Activated CD4-positive, alpha-beta T cell treated with anti-CD3 and anti-CD28 coated beads, Interleukin-2, amount 50 U/mL, for 4 hours (primary cell): ENCODE measurements around the gene JPH2.
A peak's percentile ranks its signal among the peaks of the same experiment; 100 is the strongest.
"Not testable (repeated sequence)": the region's sequence is repeated elsewhere in the genome, so short reads cannot be mapped to it uniquely, and the experiment has no call there.

ENCODE experiments used
- DNase-seq, 2 experiments: peaks; one replicate each; pipeline ENCODE4 v3.0.0-alpha.2; 2020

The JPH2 gene

DNA sequence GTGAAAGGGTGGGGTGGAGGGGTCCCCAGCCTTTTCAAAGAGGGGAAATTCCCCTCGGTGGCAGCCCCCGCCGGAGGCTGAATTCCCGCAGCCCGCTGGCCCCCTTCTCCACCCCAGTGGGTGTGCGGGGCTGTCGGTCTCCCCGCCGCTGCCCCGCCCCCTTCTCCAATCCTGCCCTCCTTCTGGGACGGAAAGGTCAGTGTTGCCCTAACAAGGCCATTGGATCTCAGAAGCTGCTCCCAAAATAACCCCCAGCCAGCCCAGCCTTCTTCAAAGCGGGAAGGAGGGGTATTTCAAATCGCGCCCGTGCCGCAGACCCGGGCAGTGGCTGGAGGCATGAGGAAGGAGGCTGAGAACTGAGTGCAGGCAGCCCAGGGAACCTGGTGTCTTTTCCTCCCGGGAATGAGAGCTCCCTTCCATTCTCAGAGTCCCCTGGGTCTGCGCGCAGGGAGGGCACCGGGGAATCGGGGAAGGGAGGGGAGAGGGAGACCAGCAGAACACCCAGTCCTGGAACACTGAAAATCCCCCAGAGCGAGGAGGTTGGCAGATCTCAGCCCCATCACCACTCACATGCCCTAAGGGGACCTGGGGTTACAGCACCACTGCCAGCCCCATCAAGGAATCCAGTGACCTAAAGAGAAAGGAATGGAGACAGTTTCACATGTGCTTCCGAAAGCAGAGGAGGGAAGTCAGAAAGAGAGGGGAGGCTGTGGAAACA lies at the start of gene JPH2:
Gene JPH2, minus strand, starts transcription at position 135 of the 718 bp plus-strand sequence. CDS start 483 bp downstream, outside the sequence.
- no peak for DNase-seq

GRCh38 chr20:44235702-44236101 lies 48.7 kb upstream of the JPH2 start:
- no peak for DNase-seq

GRCh38 chr20:44234566-44235317 lies 47.8 kb upstream of the JPH2 start:
- no peak for DNase-seq

DNA sequence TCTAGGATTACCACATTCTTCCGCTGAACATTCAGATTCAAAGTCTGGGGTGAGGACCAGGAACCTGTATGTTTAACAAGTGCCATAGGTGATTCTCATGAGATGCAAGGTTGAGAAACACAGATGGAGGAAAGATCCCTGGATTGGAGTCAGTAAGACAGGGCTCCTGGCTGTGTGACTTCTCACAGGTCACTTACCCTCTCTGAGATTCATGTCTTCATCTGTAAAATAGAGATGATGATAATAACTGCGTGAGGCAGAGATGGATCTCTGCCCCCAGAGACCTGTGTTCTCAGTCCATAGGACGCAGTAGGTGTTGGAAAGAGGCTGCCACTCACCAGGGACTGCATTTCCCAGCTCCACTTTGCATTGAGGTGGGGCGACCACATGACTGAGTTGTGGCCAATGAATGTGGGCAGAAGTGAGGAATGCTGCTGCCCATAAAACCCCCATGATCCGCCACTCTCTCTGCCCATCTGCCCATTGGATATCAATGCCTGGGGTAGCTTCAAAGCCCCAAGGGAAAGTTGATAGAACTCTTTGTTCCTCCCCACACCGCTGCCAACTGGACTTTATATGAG lies 46.5 kb upstream of the JPH2 start:
- DNase-seq: no peak

GRCh38 chr20:44232469-44232856 lies 45.5 kb upstream of the JPH2 start:
- not testable (repeated sequence) for DNase-seq

GRCh38 chr20:44231713-44232468 lies 44.9 kb upstream of the JPH2 start:
- no peak for DNase-seq

DNA sequence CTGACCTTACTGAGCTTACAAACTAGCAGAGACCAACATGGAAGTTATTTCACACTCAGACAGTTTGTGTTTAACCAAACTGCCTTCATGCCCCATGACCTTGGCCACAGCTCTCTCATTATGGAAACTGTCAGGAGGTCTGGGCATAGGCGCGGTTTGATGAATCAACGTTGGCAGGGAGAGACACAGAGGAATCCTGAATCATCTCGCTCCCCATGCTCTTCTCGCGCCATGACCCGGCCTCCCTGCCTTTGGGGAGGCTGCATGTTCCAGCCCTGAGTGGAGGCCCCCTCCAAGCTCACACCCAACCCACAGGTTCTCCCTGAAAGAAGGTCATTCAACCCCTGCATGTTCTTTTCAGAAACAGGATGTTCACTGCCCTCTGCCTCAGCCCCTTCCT lies 44.2 kb upstream of the JPH2 start:
- no peak for DNase-seq

- DNase-seq: no peak
Observed at GRCh38 chr20:44228465-44229258, 41.7 kb upstream of the JPH2 start.

GRCh38 chr20:44224637-44225036 lies 37.6 kb upstream of the JPH2 start:
- DNase-seq: no peak

GRCh38 chr20:44223721-44224120 lies 36.7 kb upstream of the JPH2 start:
- DNase-seq: no peak

DNA sequence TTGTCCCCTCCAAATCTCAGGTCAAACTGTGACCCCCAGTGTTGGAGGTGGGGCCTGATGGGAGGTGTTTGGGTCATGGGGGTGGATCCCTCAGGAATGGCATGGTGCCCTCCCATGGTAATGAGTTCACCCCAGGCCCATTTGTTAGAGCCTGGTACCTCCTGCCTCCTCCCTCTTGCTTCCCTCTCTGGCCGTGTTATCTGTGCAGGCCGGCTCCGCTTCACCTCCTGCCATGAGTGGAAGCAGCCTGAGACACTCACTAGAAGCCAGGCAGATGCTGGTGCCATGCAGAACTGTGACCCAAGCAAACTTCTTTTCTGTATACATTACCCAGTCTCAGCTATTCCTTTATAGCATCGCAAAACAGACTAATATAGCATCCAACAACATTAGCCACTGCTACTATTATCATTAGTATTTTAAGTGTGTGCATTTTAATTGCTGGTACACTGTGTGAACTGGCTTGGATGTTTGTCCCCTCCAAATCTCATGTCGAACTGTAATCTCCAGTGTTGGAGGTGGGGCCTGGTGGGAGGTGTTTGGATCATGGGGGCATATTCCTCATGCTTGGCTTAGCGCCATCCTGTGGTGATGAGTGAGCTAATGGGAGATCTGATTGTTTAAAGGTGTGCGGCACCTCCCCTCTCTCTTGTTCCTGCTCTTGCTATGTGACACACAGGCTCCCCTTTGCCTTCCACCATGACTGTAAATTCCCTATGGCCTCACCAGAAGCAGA lies 35.8 kb upstream of the JPH2 start:
- no peak for DNase-seq

DNA sequence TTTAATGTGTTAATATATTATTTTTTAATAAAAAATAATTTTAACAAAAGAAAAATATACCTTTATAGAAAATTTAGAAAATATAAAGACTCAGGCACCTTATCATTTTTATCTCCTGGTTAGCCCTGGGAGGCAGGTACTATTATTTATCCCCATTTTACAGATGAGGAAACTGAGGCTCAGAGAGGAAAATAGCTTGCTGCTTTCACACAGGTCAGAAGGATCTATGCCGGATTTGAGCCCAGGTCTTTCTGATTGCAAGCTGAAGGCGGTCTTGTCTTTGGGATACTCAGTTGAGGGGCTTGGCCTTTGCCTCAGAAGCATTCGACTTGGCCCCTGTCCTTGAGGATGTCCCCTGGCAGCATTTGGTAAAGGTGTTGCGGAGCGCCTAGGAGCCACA lies 35.0 kb upstream of the JPH2 start:
- DNase-seq: no peak

GRCh38 chr20:44221368-44221954 lies 34.5 kb upstream of the JPH2 start:
- DNase-seq: no peak

DNA sequence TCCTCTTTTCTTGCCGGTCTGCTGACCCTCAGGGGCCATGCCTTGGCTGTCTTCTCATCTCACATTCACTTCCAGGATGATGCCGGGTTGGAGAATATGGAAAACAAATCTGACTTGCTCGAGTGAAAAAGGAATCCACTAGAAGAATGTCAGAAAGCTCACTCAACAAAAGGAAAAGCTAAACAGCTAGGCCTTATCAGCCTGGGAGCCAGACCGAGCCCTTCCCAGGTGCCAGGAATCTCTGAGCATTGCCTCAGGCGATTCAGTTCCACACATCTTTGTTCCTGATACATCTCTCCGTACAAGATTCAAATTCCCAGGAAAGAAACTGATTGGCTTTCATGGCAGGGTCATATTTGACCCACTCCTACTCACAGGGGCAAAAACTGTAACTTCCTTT lies 32.8 kb upstream of the JPH2 start:
- no peak for DNase-seq

GRCh38 chr20:44219170-44219730 lies 32.3 kb upstream of the JPH2 start:
- DNase-seq: no peak

GRCh38 chr20:44218446-44218845 lies 31.5 kb upstream of the JPH2 start:
- DNase-seq: peak; percentile 21 to 35

DNA sequence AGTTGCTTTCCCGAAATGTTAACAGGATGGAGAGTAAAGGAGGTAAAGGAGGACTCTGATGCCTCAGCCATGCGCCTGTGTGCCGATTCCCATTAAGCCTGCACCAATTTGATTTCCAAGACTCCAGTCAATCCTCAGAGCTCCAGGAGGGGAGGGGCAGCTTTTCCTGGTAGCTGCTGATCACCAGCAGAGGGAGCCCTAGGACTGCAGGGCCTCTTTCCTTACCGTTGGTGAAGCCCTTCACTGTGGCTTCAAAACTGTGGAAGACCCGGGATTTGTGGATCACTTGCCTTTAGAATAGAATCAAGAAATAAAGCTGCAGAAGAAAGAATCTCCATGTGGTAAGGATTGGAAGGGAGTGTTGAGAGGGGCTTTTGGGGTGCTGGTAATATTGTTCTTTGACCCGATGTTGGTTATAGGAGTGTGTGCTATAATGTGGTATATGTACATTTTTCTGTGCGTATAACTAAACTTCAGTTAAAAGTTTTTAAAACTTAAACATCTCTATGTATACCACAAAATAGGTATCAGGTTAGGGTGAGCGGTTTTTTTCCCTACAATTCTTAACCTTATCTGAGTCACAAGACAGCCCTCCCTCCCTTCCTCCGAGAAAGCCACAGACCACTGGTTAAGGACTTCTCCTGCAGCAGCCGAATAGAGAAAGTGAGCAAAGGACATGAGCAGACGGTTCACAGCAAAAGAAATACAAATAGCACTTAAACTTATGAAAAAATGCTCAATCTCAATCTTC lies 30.5 kb upstream of the JPH2 start:
- DNase-seq: peak; percentile 50 to 55

GRCh38 chr20:44215125-44215524 lies 28.1 kb upstream of the JPH2 start:
- DNase-seq: peak; percentile 75

DNA sequence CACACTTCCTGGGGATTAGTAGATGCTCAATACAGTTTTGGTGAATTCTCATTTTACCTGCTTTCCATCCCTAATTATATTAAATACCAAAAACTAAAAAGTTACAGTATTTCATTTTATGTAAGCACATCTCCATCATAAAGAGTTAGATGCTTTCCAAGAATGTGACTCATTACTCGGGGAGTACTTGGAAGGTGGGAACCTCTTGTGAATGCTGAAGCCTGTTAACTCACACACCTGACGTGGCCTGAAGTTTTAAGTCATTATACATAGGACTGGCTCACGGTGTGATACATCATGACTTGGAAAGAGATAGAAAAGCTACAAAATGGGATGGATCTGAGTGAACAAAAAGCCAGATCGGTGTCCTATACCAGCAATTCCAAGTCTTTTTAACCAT lies 25.8 kb upstream of the JPH2 start:
- DNase-seq: no peak
